Left ventricle myocardium inferior (tissue), 1 donor: ENCODE data around the gene ARHGAP35. TPM values are rescaled to one million over a fixed set of nuclear protein-coding genes. Genes with fewer than 3 reads are reported as not detected.

Experiments
- DNase-seq: peaks from one replicate; pipeline ENCODE4 v3.0.0-alpha.2; 2020
- H3K27ac ChIP-seq: fragments of 200-600 bp; replicated peaks from 2 replicates; pipeline ENCODE4 v1.8.0; 2021
- H3K27me3 ChIP-seq: fragments of 200-600 bp; 2 replicates; pipeline ENCODE4 v1.8.0; 2021; ENCODE audit warnings: low read depth
- H3K36me3 ChIP-seq: fragments of 200-600 bp; 2 replicates; pipeline ENCODE4 v1.8.0; 2021
- H3K4me1 ChIP-seq: fragments of 200-600 bp; 2 replicates; pipeline ENCODE4 v1.8.0; 2021
- H3K4me3 ChIP-seq: fragments of 200-600 bp; 2 replicates; pipeline ENCODE4 v1.8.0; 2021; ENCODE audit warnings: mild to moderate bottlenecking, moderate library complexity
- H3K9me3 ChIP-seq: fragments of 200-600 bp; replicated peaks from 2 replicates; pipeline ENCODE4 v1.8.0; 2021
- CTCF ChIP-seq: fragments of 200-600 bp; IDR thresholded peaks from 2 replicates; pipeline ENCODE4 v1.8.0; 2021; ENCODE audit warnings: antibody characterized with exemption, mild to moderate bottlenecking, borderline replicate concordance
- intact Hi-C: fragments of 100-400 bp; cut with micrococcal nuclease; formaldehyde crosslinking; loops from one replicate; pipeline ENCODE4 v1.11.0; 2022
- total RNA-seq: library from RNA; stranded (reverse); fragmentation: NEBNext Ultra II Directional; extraction: Animal tissue kit (Norgen Biotek cat#: 25700); gene quantifications from one replicate; pipeline ENCODE4 v1.2.1, GENCODE V29; 2021
- donor health status: DM: no; HTN: yes; CAD: no; lungs with severe emphysema.

Gene ARHGAP35
- total RNA-seq, 1 donor from 2014 or later = 75.4 TPM

- no peak overlapping the region for H3K27ac ChIP-seq
- intact Hi-C loops = no loop called here
- no peak for DNase-seq
These were observed 35.1 kb upstream of the ARHGAP35 start for GRCh38 chr19:46825731-46826055.

GRCh38 chr19:46828484-46828883 lies 32.3 kb upstream of the ARHGAP35 start:
- intact Hi-C loops = no loop called here
- no peaks in the 10 kb centered on the region for H3K4me1 ChIP-seq
- no peaks in the 10 kb centered on the region for H3K9me3 ChIP-seq
- H3K4me3 ChIP-seq = no peak overlapping the region
- H3K27me3 ChIP-seq = no peaks in the 10 kb centered on the region
- no peak for DNase-seq
- H3K27ac ChIP-seq = no peak overlapping the region
- no peak for TF ChIP-seq CTCF
- no peaks in the 10 kb centered on the region for H3K36me3 ChIP-seq

More at GRCh38 chr19:46825731-46826055, 35.1 kb upstream of the ARHGAP35 start:
- H3K27me3 ChIP-seq = no peaks in the 10 kb centered on the region
- H3K36me3 ChIP-seq = no peaks in the 10 kb centered on the region
- no peak overlapping the region for H3K4me3 ChIP-seq
- no peak for TF ChIP-seq CTCF
- H3K4me1 ChIP-seq = peaks cover 11% of the 10 kb centered on the region
- no peaks in the 10 kb centered on the region for H3K9me3 ChIP-seq

GRCh38 chr19:46830864-46831263 lies 29.9 kb upstream of the ARHGAP35 start:
- H3K4me3 ChIP-seq = no peak overlapping the region
- H3K4me1 ChIP-seq = no peaks in the 10 kb centered on the region
- H3K27me3 ChIP-seq = no peaks in the 10 kb centered on the region
- no peak for TF ChIP-seq CTCF
- intact Hi-C loops = no loop called here
- no peaks in the 10 kb centered on the region for H3K36me3 ChIP-seq
- no peak for DNase-seq
- H3K27ac ChIP-seq = no peak overlapping the region
- no peaks in the 10 kb centered on the region for H3K9me3 ChIP-seq

- peaks cover 22% of the 10 kb centered on the region for H3K36me3 ChIP-seq
- TF ChIP-seq CTCF = no peak
- H3K4me1 ChIP-seq = peaks cover 8% of the 10 kb centered on the region
- H3K27ac ChIP-seq = no peak overlapping the region
- intact Hi-C loops = no loop called here
- no peaks in the 10 kb centered on the region for H3K27me3 ChIP-seq
- DNase-seq = no peak
- H3K4me3 ChIP-seq = no peak overlapping the region
- H3K9me3 ChIP-seq = no peaks in the 10 kb centered on the region
These were observed 26.7 kb upstream of the ARHGAP35 start for GRCh38 chr19:46834121-46834520.

- H3K36me3 ChIP-seq = peaks cover 30% of the 10 kb centered on the region
- no peak for TF ChIP-seq CTCF
- H3K9me3 ChIP-seq = no peaks in the 10 kb centered on the region
- H3K27me3 ChIP-seq = no peaks in the 10 kb centered on the region
- peaks cover 9% of the 10 kb centered on the region for H3K4me1 ChIP-seq
- DNase-seq = no peak
- H3K27ac ChIP-seq = no peak overlapping the region
- no peak overlapping the region for H3K4me3 ChIP-seq
- intact Hi-C loops = no loop called here
These were observed 25.8 kb upstream of the ARHGAP35 start for GRCh38 chr19:46834984-46835383.

- H3K36me3 ChIP-seq = peaks cover 35% of the 10 kb centered on the region
- no peaks in the 10 kb centered on the region for H3K9me3 ChIP-seq
- H3K4me1 ChIP-seq = peaks cover 33% of the 10 kb centered on the region
- no peak for DNase-seq
- intact Hi-C loops = no loop called here
- no peaks in the 10 kb centered on the region for H3K27me3 ChIP-seq
- no peak overlapping the region for H3K4me3 ChIP-seq
- no peak for TF ChIP-seq CTCF
- H3K27ac ChIP-seq = no peak overlapping the region
These were observed 22.6 kb upstream of the ARHGAP35 start for GRCh38 chr19:46838160-46838559.
